ENCODE results near the gene LDAH.

Gene LDAH

GRCh38 chr2:20682167-20682920, 140.6 kb downstream of the LDAH start:
- no peak for DNase-seq (ENCODE audit: low spot score)

- DNase-seq (ENCODE audit: low spot score): no peak
Measured at GRCh38 chr2:20680744-20681375, 142.0 kb downstream of the LDAH start.

- DNase-seq (ENCODE audit: low spot score): no peak
Measured at GRCh38 chr2:20678780-20679179, 144.1 kb downstream of the LDAH start.

DNA sequence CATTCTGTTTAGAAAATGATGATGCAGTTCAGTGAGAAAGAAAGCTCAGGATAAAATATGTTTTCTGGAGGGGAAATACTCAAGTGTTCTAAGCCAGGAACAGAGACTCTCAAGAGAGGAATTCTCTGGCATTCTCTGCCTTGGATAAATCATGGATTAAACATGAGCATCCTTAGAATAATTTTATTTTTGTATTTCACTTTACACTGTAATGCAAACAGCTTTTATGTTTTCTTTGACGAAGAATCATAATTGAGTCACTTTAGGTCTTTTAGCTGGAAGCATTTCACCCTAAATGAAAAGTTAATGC, 144.9 kb downstream of the LDAH start:
- DNase-seq (ENCODE audit: low spot score): no peak

DNA sequence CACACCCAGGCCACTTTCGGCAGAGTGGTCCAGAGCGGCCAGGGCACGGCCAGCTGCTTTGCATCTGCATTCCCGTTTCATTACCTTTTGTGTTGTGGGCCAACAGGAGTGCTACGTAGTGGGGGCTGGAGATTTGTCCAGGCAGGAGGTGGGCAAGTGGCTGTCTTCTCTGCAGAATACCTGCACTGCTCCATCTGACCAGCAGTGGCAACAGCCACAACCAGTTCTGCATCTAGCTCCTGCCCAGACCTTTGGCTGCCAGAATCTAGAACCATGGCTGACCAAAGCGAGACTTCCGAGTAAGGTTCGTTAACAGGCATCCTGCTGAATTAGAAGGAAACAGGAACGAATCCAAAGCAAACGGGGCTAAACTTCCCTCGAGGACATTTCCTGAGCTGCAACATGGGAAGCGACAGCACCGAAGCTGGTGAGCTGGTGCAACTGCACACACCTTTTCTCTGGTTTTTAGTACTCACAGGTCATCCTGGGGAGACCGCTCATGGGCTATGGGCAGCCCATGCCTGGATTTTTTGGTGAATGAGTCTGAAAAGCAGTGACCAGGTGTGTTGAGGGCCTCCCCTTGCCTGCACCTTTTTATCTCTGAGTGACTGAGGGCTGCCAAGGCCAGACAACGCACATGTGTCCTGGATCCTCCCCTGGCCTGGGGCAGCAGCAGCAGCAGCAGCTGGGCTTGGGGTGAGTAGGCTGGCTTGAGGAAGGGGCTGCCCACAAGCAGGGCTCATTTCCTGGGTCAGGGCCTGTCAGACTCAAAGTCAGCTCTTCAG, 145.4 kb downstream of the LDAH start:
- DNase-seq (ENCODE audit: low spot score): no peak

GRCh38 chr2:20676353-20677215, 146.3 kb downstream of the LDAH start:
- no peak for DNase-seq (ENCODE audit: low spot score)

DNA sequence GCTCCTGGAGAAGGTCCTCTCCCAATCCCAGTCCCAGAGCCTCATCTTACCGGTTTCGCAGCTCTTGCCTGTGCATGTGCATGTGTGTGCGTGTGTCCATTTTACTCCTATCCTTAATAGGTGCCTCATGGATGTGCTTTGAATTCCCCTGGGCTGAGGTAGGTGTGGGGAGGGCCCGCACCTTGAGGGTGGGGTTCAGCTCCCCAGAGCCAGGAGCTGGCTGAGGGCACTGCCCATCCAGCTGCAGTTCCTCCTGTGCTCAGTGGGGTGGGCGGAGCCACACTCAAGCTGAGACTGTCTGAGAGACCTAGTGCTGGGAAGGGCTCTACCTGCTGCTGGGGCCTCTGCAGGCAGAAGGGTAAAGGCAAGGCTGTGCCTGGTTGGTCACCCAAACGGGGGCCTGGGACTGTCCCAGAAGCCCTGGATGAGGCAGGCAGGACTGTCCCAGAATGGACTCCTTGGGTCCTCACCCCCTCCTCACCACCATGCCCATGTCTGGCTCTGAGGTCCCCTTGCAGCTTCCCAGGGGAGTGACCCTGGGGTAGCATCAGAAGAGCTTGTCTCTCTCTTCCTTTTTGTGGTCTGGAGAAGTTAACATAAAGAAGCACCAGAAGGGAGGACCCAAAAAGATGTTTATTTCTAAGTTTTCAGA, 147.1 kb downstream of the LDAH start:
- DNase-seq (ENCODE audit: low spot score): no peak

DNA sequence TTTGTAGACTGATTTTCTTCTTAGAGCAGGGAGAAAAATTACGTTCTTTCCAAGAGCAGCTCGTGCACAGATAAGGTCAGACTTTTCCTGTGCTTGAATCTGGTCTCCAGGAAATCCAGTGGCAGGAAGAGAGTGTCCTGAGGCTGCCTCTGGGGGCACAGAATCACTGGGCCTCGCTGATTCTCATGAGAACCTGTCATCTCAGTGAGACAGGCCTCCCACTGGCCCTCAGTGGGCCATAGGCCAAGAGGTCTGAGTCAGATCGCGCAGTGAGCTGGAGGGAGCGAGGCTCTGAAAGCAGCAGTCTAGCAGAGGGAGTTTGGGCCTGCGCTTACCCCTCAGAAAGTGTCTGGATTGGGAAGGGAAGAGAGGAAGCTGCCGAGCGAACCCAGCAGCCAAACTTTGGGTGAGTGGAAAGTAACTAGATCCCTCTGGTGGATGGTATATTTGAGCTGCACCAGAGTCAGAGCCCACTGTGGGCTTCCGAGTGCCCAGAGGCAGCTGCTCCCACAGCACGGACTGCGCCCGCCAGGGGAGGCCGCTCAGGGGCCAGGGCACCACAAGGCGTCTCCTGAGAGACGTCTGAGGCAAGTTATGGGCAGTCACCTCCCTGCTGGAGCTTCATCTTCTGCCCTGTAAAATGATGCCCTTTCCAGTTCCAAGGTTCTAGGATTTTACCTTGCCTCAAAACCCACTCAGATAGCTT, 147.8 kb downstream of the LDAH start:
- peak; percentile 87 for DNase-seq (ENCODE audit: low spot score)

DNA sequence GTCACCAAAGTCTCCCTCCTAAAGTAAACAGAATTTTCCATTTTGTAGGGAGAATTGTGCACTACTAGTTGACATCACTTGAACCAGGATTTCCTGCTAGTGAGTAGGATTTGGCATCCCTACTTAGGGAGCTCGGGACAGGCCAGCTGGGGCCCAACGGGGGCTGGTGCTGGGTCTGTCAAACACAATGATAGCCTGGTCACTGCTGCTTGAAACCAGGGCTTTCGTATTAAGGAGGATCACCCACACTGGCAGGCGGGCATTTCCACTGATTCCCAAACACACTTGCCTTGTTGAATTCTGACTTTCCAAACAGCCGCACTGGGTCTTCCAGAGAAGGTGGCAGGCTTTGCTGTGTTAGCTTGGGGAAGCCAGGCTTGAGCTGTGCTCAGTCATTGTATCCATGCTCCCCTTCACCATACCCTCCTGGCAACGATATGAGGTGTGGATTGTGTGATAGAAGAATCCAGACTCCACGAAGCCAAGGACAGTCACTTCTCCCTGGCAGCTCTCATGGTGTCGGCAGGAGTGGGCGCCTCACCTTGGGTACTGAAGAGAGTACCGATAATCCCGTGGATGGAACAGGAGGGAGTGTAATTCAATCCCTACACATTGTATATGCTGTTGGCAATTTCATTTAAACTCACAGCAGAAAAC, 148.5 kb downstream of the LDAH start:
- no peak for DNase-seq (ENCODE audit: low spot score)

DNA sequence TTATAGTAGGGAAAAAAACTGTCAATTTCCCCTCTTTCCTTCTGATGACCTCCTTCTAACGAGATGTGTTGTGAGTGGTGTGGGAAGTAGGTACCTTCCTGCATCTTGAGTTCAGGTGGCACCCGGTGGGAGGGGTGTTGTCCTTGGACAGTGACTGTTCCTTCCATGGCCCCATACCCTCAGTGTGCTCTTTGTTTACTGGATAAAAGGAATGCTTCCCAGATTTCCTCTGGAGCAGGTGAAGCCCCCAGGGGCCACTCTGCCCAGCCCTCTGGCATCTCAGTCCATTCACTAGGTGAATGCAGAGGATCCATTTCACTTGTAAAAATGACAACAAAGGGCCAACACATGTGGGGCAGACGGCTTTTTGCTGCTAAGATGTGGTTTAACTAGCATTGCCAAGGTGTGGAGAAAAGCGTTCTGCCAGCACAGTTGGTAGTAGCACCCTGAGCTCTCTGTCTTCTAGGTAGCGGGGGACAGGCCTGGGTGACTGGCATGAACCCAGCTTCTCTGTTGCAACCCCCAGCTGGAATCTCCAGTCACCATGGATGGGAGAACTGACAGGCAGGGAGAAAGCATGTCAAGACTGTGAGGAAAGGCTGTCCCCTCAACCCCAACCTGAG, 149.1 kb downstream of the LDAH start:
- DNase-seq (ENCODE audit: low spot score): no peak

DNA sequence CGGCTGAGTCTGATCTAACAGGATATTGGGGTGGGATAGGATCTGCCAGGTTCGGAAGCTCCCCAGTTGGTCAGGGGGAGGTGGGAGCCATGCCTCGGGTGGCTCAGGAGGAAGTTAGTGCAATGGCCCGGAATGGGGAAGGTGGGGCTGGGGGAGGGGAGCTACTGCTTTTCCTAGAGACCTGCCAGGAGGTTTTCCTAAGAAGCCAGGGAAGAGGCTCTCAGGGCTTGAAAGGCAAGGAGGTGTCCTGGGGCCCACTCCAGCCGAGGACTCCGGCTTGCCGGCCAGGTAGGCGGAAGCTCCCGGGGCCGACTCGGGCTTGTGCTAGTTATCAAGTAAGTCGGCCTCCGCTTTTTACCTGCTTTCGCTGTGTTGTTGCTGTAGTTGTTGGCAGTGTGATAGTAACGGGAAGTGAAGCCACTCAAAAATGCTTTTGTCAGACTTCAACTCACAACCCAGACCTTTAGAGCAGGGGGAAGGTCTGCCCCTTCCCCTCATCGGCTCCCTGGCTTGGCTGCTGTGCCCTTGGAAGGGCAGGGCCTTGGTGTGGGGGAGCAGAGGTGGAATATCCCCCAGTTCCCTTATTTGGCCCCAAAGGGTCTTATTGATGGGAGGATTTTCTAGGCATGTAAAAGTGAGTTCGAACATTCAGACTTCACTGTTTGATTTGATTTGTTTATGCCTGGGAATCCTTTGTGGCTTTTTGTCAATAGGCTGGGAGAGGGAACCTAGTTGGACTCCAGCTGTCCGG, 150.5 kb downstream of the LDAH start:
- no peak for DNase-seq (ENCODE audit: low spot score)

GRCh38 chr2:20671736-20672080, 151.2 kb downstream of the LDAH start:
- no peak for DNase-seq (ENCODE audit: low spot score)

- DNase-seq (ENCODE audit: low spot score): no peak
Measured at GRCh38 chr2:20671036-20671735, 151.7 kb downstream of the LDAH start.

- DNase-seq (ENCODE audit: low spot score): no peak
Measured at GRCh38 chr2:20670315-20671035, 152.4 kb downstream of the LDAH start.

DNA sequence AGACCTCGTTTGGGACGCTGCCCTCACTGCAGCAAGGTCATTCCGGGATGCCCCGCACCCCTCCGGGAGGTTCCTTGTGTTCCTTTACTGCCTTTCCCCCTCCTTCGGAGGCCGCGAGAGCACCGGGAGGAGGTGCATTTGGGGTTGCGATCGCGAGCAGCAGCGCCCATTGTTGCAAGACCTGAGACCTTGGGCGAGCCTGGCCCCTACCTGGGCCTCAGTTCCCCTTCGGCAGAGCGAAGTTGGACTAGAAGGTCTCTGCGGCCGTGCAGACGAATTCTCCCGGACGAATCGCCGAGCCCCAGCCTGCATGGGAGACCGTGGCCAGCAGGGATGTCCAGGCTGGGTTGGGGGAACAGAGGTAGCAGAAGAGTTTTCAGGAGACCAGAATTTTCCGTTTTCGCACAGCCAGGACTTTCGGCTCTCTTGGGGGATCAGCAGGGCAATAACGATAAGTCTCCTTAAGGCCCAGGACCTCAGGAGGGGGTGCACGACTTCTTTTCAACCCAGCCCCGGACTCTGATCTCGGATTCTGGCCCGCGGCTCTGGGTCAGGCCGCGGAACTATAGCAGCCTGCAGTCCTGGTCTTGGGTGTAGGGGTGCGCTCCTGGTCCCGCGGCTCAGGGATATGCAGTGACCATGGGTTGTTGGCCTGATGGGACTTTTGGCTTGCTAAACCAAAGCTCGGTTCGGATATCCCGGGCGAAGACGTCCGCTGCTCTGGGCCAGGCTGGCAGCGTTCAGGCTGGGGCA, 153.2 kb downstream of the LDAH start:
- DNase-seq (ENCODE audit: low spot score): no peak

DNA sequence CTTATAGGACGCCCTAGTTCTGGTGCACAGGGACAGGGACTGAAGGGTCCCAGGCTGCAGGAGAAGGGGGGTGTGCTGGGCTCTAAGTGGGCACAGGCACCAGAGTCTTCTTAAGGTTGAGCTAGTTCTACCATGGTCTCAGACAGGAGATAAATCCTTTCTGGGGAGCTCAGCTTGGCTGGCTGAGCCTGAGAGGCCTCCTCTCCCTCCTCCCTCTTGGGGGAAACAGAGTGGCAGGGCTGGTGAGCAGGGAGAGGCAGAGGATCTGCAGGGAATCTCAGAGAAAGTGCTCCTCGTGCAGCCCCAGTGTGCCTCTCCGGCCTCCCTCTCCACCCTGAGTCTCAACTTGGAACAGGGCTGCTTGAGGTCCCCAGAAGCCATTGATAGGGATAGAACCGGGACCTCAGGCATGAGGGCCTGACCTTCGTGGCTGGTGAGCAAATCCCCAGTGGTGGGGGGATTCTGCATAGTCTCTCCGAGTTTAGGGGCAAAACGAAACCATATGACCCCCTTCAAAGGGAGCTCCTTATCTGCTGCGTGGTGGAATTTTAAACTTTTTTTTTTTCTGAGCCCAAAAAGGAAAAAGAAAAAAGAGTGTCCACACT, 153.9 kb downstream of the LDAH start:
- DNase-seq (ENCODE audit: low spot score): no peak

DNA sequence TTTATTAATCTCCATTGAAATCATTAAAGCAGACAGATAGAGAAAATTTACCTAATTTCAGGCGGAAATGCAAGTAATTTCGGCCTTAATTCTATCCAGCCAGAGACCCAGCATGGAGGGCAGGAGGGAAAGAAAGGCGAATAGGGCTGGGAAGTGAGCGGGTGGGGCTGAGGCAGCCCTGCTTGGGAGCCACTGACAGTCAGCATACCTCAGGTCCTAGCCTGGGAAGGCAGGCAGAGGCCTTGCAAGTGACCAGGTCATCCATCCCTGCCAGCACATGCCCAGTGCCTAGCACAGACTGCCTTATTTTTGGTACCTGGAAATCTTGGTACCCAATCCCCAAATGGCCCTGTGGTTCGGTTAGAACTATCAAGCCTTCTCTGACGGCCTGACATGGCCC, 154.4 kb downstream of the LDAH start:
- DNase-seq (ENCODE audit: low spot score): no peak
